ENCODE measurements around the gene TCTN1.

The TCTN1 gene

GRCh38 chr12:110684312-110684836 lies 70.4 kb downstream of the TCTN1 start:
- no peak for DNase-seq

- no peak for DNase-seq
Measured at GRCh38 chr12:110686294-110686903, 72.5 kb downstream of the TCTN1 start.

GRCh38 chr12:110687396-110688169 lies 73.7 kb downstream of the TCTN1 start:
- DNase-seq: peak; percentile 14

- DNase-seq: no peak
Measured at GRCh38 chr12:110688446-110689280, 74.7 kb downstream of the TCTN1 start, which contains the start of gene HVCN1. HVCN1 (minus strand) TSS chr12:110689115; CDS start chr12:110683245, 5,870 bp downstream.

- no peak for DNase-seq
Measured at GRCh38 chr12:110689281-110690126, 75.6 kb downstream of the TCTN1 start.

- DNase-seq: no peak
Measured at GRCh38 chr12:110690127-110690430, 76.2 kb downstream of the TCTN1 start.

- no peak for DNase-seq
Measured at GRCh38 chr12:110693731-110694130, 79.8 kb downstream of the TCTN1 start.

GRCh38 chr12:110694330-110694901 lies 80.5 kb downstream of the TCTN1 start:
- no peak for DNase-seq

GRCh38 chr12:110696283-110696682 lies 82.4 kb downstream of the TCTN1 start:
- DNase-seq: no peak

- no peak for DNase-seq
Measured at GRCh38 chr12:110697236-110697635, 83.3 kb downstream of the TCTN1 start.

GRCh38 chr12:110698171-110698902 lies 84.4 kb downstream of the TCTN1 start:
- peak; percentile 90 for DNase-seq
